ENCODE data around the gene MCIDAS.

The MCIDAS gene

DNA sequence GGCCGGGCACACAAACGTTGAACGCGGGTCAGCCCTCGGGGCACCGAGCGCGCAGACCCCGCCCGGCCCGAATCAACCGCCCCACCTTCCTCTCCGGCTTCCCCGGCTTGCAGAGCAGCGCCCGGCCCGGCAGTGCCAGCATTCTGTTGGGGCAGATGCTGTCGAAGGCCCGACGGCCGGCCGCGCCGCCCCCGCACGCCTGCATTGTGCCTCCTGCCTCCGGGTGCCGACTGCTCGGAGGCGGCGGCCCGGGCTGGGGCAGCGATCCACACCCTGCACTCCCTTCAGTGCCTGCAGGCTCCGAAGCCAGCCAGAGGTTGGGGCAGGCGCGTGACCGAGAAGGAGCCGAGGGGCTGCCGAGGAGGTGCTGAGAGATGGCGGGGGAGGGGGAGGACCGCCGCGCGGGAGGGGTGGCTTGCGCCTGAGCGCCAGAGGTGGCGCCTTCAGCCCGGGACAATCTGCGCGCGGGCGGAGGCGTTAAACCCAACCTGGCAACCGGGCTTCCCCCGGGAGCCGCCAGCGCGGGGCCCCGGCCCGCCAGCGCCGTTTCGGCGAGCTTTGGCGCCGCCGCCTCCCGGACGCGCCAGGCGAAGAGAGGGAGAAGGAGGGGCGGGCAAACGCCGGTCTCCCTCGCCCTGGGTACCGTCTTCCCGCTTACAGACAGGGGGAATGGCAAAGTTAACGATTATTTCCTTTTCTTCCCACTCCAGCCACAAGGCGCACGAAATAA is at the start of gene MCIDAS:
MCIDAS (minus strand) TSS at position 382 of the 730 bp plus-strand sequence; CDS start at position 205, 177 bp downstream.
- DNase-seq, result peak; percentile 33

DNA sequence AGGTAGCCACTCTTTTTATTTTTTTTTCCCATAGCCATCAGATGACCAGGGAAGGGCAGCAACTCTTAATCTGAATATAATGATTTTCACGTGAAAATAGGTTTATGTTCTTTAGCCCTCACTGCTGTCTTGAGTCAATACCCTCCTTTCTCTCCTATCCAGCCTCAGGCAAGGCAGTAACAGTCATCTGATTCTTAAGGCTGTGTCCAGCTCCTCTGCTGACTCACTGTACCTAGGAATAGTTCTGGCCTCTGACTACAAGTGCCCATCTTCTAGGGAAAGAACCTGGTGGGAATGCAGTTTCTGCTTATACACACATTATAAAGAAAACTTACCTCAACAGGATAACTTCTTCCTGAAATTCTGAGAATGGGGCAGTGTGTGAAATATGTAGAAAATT is 49.7 kb upstream of the MCIDAS start:
- no peak for DNase-seq

- DNase-seq, result no peak
These were observed 31.2 kb upstream of the MCIDAS start for GRCh38 chr5:55258339-55258738.

DNA sequence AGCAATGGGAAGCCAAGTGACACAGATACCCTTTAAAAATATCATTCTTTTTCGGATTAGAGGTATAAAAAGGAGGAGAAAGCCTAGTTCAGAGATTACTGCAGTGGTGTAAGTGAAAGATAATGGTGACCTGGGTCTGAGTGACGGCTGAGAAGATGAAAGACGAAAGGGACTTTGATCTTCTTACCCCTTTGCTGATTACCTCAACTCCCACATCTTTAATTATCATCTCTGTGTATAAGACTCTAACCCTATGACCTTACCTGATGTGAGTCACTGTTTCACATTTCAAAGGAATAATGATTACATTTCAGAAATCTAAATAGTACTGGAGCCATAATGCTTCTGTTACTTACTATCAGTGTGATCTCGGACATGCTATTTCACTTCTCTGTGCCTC is 27.7 kb upstream of the MCIDAS start:
- no peak for DNase-seq

DNA sequence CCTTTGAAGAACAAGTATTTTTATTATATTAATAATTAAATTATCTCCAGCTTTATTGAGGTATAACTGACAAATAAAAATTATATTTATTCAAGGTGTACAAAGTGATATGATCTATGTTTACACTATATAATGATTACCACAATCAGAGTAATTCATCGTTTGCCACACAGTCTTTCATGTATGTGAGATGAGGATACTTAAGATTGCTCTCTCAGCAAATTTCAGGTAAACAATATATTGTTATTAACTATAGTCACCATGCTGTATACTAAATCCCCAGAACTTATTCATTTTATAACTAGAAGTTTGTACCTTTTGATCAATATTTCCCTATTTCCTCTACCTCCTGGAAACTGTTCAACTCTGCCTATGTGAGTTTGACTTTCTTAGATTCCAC is 22.9 kb upstream of the MCIDAS start:
- DNase-seq, result no peak

DNA sequence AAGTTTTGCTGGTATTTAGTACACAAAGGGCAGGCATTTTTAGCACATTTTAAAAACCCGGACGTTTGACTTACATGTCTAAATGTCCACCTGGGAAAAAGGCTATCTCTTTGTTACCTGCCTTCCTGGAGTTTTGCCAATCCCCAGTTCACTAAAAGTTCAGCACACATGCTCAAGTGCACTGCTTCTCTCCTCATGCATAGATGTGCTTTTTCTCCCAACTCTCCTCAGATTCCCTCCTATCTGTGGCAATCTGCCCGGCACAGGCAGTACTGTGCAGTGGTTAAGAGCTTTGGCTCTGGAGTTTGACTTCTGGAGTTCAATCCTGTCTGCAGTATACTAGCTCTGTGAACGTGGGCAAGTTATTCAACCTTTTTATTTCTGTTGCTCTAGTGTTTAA is 14.6 kb upstream of the MCIDAS start:
- peak; percentile 16 for DNase-seq

DNA sequence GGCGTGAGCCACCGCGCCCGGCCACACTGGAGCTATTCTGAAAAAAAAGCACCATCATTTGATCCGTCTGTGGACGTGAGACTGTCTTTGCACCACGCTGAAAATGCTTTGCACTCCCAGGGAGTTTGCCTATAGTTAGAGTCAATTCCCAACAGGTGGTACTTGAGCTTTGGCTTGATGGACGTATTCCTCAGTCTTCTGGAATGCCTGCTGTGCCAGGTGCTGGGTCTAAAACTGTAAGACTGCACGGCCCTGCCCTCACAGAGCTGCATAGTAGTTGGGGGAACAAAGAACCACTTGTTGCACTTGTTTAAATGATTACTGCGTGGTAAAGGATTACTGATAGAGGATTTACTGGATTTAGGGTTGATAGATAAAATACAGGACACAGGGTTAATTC is 9.7 kb upstream of the MCIDAS start:
- DNase-seq, result no peak

DNA sequence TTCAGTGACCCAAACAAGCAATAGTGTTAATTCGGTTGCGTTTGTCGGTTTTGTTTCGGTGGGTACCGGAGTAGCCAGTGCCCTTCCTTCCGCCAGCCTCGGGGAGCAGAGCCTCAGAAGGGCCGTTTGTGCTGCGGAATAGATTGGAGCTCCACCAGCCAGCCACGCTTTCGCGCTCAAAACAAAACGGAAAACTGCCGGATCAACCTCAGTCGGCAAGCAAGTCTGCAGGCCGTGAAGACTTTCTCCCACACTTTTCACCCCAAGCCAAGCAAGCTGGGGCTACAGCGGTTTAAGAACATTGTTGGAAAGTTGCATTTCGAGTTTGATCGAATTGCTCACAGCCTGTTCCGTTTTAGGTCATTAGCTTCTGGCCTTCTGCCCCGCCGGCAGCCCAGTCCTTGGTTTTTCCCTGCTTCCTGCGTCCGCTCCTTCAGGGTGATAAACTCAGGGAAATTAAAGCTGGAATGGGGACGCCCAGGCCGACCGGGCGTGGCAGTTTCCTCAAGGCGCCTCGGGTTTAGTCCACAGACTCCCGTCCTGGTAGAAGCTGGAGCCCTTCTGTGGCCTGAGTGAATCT is 7.1 kb upstream of the MCIDAS start:
- DNase-seq, result no peak

DNA sequence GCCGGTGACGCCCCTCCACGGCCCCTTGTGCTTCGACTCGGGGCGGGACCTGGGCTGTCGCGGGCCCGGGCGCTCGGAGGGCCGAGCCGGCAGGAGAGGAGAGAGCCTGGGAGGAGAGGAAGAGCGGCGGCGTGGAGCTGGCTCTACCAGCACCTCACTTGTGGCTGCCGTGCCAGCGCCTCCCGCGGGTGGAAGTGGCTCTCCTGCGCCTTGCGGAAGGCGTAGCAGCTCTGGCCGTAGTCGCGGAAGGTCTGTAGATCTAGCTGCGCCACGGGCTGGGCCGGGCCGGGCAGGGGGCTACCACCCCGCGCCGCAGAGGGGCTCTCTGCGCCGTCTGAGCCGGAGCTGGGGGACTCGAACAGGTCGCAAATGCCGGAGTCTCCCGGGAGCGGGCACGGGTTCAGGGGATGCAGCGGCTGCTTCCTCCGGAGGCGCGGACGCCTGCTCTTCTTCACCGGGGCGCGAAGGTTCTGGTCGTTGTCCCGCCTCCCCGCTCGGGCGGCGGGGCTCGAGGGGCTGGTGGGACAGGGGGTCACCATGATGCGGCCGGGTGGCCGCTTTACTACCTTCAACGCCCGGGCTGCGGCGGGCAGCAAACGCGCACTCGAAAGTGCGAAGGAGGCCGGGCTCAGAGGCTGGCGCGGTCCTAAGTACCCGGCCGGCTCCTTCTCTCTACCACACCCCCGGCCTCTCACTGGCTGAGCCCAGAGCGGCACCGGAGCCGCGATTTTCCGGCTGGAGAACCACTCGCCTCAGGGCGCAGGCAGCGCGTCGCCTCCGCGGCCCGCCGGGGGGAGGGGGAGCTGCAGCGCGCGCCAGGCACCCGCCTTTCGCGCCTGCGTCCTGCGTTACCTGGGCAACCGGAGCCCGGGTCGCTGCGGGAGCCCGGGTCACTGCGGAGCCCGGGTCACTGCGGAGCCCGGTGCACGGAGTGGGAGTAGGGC is 6.1 kb upstream of the MCIDAS start, which contains the start of gene CCNO:
CCNO (minus strand) TSS at position 624 of the 944 bp plus-strand sequence; CDS start at position 539, 85 bp downstream.
- DNase-seq, result peak; percentile 78

DNA sequence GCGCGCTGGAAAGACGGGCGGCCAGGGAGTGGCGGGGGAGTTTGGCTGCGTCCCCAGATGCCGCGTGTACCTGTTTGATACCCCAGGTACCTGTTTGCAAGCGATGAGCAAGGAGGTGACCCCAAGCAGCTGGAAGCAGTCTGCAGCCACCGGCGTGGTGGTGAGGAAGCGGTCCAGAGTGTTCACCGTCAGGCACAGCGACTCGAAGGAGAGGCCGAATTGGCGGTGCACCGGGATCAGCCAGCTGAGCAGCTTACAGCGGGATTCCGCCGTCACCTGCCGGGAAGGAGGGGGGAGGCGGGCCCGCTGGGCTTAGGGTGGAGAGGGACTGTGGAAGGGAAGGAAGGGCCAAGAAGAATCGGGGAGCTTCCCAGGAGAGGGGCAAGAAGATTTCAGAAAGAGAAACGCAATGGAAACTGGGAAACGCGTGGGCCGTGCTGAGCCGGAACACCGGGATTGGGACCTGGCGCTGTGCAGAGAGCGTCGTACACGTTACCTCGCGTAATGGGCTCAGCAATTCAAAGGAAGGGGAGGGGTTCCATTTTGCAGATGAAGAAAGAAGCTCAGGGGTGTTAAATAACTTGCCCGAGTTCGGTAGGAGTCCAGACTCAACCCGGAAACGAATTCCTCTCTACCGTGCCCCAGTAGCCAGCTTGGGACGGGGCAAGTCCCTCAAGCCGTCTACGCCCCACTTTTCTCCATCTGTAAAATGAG is 5.3 kb upstream of the MCIDAS start:
- DNase-seq, result no peak

DNA sequence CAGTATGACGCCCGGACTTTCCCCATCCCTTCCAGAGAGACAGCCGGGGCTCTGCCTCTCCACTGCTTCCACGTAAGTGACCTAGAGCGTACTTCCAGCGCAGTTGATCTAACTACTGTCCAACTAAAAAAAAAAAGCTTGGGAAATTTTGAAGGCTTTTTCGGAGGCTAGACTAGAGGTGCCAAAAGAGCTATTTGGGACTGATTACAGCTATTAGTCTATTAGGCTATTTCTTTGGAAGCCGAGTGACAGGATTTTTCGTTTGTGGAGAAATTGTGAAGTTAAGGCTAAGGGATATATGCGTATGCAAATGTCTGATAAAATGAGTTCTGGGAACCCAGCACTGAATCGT is 4.8 kb upstream of the MCIDAS start:
- DNase-seq, result no peak

DNA sequence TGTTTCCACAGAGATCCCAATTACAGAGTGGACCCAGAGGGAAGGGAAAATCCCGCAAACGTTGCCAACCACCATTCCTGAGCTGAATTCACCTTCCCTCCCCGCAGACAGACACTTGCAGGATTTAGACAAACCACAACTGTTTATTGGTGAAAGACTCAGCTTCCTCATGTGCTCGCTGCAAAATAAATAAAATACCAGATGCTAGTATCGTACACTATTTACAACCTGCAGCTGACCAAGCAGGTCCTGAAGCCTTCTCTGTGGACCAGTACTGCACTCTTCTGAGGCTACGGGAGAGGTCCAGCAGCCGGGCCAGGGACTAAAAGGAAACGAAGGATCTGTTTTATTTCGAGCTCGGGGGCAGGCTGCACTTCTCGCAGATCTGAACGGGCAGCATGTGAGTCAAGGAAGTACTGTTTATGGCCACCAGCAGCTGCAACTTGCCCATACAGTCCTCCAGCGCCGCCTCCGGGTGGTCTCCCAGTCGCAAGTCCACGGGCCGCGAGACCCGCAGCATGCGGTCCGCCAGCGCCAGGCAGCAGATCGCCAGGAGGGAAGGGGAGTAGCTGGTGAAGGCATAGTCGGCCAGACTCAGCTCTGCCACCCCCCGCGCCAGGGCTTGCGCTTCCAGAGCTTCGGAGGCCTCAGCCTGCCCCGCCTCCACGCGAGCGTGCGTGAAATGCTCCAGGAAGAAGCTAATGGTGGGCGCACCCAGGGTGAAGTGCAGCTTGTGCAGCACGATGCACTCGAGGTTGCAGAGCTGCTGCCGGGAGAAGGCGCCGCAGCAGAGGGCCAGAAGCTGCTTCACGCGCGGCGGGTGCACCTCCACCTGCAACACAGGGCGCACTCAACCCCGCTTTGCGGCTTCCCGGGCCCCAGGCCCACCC is 4.2 kb upstream of the MCIDAS start:
- no peak for DNase-seq

DNA sequence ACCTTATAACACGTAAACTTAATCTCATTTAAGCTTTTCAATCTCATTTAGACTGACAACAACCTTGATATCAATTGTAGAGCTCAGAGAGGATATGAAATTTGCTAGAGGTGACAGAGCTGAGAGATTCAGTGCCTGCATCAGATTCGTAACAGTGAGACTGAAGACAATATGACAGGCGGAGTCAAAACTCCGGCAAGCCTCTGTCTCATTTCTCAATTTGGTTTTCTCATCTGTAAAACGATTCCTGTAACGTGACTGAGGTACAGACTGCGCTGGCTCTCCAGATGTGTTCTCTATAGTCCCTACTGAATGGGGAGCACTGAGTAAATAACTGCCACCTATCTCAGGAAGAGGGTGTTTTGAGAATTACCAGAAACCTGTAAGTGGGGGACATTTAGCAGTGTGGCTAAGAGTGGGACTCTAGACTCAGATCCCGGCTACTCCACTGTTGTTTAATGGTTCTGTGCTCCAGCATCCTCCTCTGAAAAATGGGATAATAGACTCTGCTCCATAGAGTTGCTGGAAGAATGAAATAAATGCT is 3.0 kb upstream of the MCIDAS start:
- DNase-seq, result no peak

DNA sequence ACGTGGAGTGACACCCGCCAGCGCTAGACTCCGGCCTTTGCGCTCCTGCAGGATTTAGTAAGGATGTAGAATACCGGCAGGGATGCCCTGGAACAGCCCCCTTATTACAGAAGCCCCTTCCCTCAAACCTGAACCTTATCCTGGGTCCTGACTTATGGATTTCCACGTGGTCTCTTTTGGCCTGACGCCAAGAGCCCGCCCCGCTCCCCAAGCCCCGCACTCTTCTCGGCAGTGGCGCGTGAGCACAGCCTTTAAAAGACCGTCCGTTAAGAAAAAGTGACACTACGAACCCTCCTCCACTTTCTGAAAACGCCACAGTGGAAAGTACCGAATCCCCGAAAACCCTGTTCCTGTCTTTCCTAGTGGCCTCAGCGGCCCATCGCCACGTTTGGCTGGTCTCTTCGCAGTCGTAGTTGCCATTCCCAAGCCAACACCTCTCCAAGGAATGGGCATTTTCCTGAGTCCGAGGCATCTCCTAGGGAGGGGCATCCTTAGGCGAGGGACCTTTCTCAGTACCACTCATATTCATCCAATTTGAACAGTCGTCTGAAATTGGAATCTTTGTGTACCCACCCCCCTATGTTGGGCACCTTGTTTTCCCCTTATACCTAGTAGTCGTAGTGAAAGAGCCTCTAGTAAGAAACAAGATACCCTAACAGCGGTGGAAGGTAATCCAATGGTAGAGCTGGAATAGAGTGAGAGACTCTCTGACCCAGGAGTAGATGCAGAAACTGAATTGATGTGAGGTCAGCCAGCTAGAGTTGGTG is 732 bp upstream of the MCIDAS start:
- DNase-seq, result no peak

DNA sequence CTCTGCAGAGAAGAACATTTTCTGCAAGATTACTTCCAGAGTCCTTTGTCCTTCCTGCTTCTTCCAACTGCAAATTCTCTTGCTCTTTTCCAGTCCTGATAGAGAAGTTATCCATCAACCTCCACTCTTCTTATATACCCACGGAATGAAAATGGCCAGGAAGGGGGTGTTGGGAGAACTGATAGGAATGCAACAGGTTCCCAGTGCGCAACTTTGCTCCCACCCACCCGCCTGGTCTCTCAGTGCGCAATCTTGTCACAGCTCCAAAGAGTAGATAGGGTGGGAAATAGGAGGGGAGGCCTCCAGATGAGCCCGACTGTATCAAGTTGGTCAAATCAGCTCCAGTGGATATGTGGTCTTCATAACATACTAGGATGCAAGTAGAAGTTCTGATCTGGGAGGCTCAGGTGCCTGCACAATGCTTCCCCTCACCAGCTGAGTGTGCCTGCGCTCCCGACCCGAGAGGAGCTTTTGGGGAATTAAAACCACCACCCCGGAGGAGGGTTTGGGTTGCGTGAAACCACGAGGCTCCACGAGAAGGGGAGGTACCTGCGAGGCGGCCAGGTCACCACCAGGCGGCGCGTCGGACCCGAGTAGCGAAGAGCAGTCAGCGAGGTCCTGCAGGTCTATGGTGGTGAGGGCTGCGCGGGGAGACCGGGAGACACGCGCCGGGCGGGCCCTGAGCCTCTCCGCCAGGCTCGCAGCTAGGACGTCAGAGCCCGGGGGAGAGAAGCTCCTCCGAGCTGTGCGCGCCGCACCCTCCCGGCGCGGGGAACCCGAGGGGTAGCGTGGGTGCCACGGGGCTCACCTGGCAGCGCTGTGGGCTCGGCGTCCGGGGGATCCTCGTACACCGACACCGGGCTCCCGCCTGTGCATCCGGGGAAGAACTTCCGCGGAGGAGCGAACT is 835 bp downstream of the MCIDAS start:
- DNase-seq, result no peak

- DNase-seq, result no peak
These were observed 1.8 kb downstream of the MCIDAS start for GRCh38 chr5:55225346-55225745.

DNA sequence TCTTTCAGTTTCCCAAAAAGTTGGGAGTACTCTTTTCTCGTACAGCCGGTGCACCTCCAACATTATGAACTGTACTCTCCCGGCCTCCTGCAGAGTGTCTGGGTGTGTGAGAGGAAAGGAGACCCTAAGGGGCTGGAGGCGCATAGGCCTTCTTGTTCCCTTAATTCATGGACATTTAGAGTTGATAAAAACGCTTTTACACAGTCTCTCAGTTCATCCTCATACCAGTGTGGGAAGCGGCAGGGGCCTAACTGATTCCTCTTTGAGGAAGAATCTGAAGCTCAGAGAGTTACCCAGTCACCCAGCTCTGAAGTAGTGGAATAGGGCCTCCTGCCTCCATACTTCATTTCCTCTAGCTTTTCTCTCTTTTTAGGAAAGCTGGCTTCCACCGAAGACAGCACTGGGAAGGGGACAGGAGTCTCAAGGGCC is 3.3 kb downstream of the MCIDAS start:
- no peak for DNase-seq

- DNase-seq, result no peak
These were observed 3.9 kb downstream of the MCIDAS start for GRCh38 chr5:55222985-55223811.

Measured in NCI-H510A (cell line).